ENCODE results near the gene FITM1. TPM values are rescaled to one million over a fixed set of nuclear protein-coding genes. Genes with fewer than 3 reads are reported as not detected.

Gene FITM1
- total RNA-seq, 1 experiment from 2014 or later = 0.72 TPM

GRCh38 chr14:24082411-24083080, 47.9 kb upstream of the FITM1 start:
- Histone ChIP-seq H3T11ph (ENCODE audit: low read length) (no peak overlapping the region), H3K79me1 (ENCODE audit: insufficient read depth, low read depth, low read length, poor library complexity, severe bottlenecking) (no peaks in the 10 kb centered on the region), H3K4ac (ENCODE audit: low read depth, low read length) (no peak overlapping the region), H3K56ac (ENCODE audit: insufficient read length, low read depth, low read length) (no peak overlapping the region), H4K20me1 (ENCODE audit: control insufficient read depth, insufficient read depth, insufficient read length) (no peaks in the 10 kb centered on the region), H3K27ac (ENCODE audit: insufficient read length, low read depth, low read length) (no peak overlapping the region), H3K23me2 (ENCODE audit: insufficient read length, low read depth, low read length, poor library complexity, severe bottlenecking) (peaks cover 4% of the 10 kb centered on the region), H3K79me2 (ENCODE audit: insufficient read depth, low read length) (no peaks in the 10 kb centered on the region), H3K4me2 (ENCODE audit: insufficient read depth, insufficient read length, low read length) (no peak overlapping the region), H3K23ac (ENCODE audit: insufficient read length, low read depth, low read length) (no peak overlapping the region), H2BK120ac (ENCODE audit: low read depth, low read length, poor library complexity, severe bottlenecking) (no peak overlapping the region), H4K8ac (replicated peaks; ENCODE audit: insufficient read length, low read depth, low read length) (no peak overlapping the region), H2BK5ac (ENCODE audit: insufficient read length, low read length) (no peak overlapping the region), H2AFZ (ENCODE audit: low read length) (no peak overlapping the region), H3K9me3 (ENCODE audit: control insufficient read depth, low read depth, low read length) (no peaks in the 10 kb centered on the region), H4K5ac (ENCODE audit: insufficient read length, low read depth, low read length) (no peak overlapping the region), H4K91ac (ENCODE audit: insufficient read length, low read depth, low read length) (no peak overlapping the region), H3K14ac (ENCODE audit: insufficient read depth, low read length) (no peak overlapping the region), H2BK12ac (ENCODE audit: insufficient read length, low read depth, low read length) (no peak overlapping the region), H3K18ac (ENCODE audit: insufficient read length, low read depth, low read length) (no peak overlapping the region), H2BK20ac (ENCODE audit: low read depth, low read length, poor library complexity, severe bottlenecking) (no peak overlapping the region), H3K4me1 (ENCODE audit: insufficient read depth, low read length) (peaks cover 5% of the 10 kb centered on the region; the same call in 1 of the 2 replicates), H3K27me3 (ENCODE audit: insufficient read depth, low read length) (no peaks in the 10 kb centered on the region; the same call in 1 of the 2 replicates), H2BK15ac (ENCODE audit: low read depth, low read length) (no peak overlapping the region), H2AK5ac (ENCODE audit: insufficient read length, low read length) (no peak overlapping the region), H3K9ac (ENCODE audit: extremely low read depth, insufficient read length, low read length) (no peak overlapping the region)
- Mint-ChIP-seq H3K27me3 (ENCODE audit: low read depth) (peaks cover 32% of the 10 kb centered on the region), H3K4me1 (peaks cover 36 to 43% of the 10 kb centered on the region in 2 experiments), H3K27ac (no peak overlapping the region; a peak in 1 of 7 replicates), H3K4me3 (peak overlapping the region; percentile 74 to 84), H3K36me3 (ENCODE audit: insufficient read depth in 1 of 3, low read depth in 3 of 3) (no peaks in the 10 kb centered on the region; a peak in 1 of 7 replicates), H3K9me3 (no peaks in the 10 kb centered on the region)
- DNase-seq = no peak
- no CpG with 5 or more reads among the region's 5 CpGs for WGBS (ENCODE audit: extremely low coverage, insufficient read length, low lambda C conversion rate)
- TF ChIP-seq CTCF (conservative IDR thresholded peaks at IDR 0.05) = no peak

Measured in H9 (cell line).